Activated CD8-positive, alpha-beta T cell treated with anti-CD3 and anti-CD28 coated beads, Interleukin-2, amount 10 ng/mL, durations not matched to agents 7 days and 5 days (primary cell): Measurements from ENCODE around the gene SH3PXD2A. TPM values are rescaled to one million over a fixed set of nuclear protein-coding genes. Genes with fewer than 3 reads are reported as not detected.

Experiments used
- ATAC-seq: fragments of 150-1000 bp; cut with Tn5 transposase; one replicate; pipeline ENCODE4 v1.10.0; 2021; ENCODE audit warnings: moderate library complexity
- CTCF ChIA-PET: fragments of 350-600 bp; sonication (Branson Sonifier 250); formaldehyde crosslinking; loops from one replicate; lab custom pipeline; 2021; ENCODE audit warnings: antibody characterized with exemption; lab: Charles Lee
- POLR2A ChIA-PET: fragments of 350-600 bp; sonication (Branson Sonifier 250); formaldehyde crosslinking; loops from one replicate; lab custom pipeline; 2021; ENCODE audit warnings: antibody characterized with exemption; lab: Charles Lee
- DNase-seq: peaks from one replicate; pipeline ENCODE4 v3.0.0-alpha.2; 2020
- H3K27ac Mint-ChIP-seq: one replicate; pipeline ENCODE4 v1.8.0; 2021; ENCODE audit warnings: mild to moderate bottlenecking, mixed read lengths
- H3K27me3 Mint-ChIP-seq: one replicate; pipeline ENCODE4 v1.8.0; 2021; ENCODE audit warnings: low read depth, mixed read lengths
- H3K36me3 Mint-ChIP-seq: one replicate; pipeline ENCODE4 v1.8.0; 2021; ENCODE audit warnings: low read depth, mixed read lengths
- H3K4me1 Mint-ChIP-seq: one replicate; pipeline ENCODE4 v1.8.0; 2021; ENCODE audit warnings: low read depth, mixed read lengths
- H3K4me3 Mint-ChIP-seq: one replicate; pipeline ENCODE4 v1.8.0; 2021; ENCODE audit warnings: mild to moderate bottlenecking, mixed read lengths
- H3K9me3 Mint-ChIP-seq: one replicate; pipeline ENCODE4 v1.8.0; 2022; ENCODE audit warnings: mixed read lengths; ENCODE audit not compliant: insufficient read depth
- total RNA-seq, 2 experiments: library from RNA; stranded (reverse); gene quantifications; one replicate each; pipeline ENCODE4 v1.2.3, GENCODE V29; 2021

SH3PXD2A gene
- total RNA-seq, 2 experiments from 2014 or later, result 8.5 to 9.4 TPM

DNA sequence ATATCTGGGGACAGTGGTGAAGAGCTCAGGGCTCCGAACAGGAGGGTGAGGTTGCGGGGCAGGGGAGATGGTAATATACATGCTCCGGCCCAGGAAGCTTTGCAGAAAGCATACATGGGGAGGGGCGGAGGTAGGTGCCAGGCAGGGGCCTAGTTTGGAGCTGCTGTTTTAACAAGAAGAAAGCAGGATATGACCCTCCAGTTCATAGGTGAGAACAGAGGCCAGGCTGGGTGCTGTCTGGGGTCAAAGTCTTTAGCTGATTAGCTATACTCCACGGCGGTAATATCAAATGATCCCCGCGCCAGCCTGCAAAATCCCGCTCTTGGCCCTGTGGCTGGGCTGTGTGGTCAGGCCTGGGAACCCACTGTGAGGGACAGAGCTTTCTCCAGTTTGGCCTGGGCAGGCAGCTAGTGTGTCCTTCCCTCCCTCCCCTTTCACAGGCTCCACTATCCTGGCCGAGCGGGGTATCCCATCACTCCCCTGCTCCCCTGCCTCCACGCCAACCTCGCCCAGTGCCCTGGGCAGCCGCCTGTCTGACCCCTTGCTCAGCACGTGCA is 266.2 kb downstream of the SH3PXD2A start:
- no peaks in the 10 kb centered on the region for H3K9me3 Mint-ChIP-seq
- ChIA-PET POLR2A (no interaction called here), CTCF (interaction anchor here (1.0 to 1.7 kb wide), 3 partner anchors 23 to 97 kb away, joined by 3 to 11 read pairs (median 3); no protein-coding TSS in a partner anchor)
- no peak overlapping the region for H3K27ac Mint-ChIP-seq
- DNase-seq (no peak), ATAC-seq (no peak)
- H3K4me1 Mint-ChIP-seq, result peaks cover 15% of the 10 kb centered on the region
- no peaks in the 10 kb centered on the region for H3K27me3 Mint-ChIP-seq
- H3K36me3 Mint-ChIP-seq, result no peaks in the 10 kb centered on the region
- H3K4me3 Mint-ChIP-seq, result no peak overlapping the region

DNA sequence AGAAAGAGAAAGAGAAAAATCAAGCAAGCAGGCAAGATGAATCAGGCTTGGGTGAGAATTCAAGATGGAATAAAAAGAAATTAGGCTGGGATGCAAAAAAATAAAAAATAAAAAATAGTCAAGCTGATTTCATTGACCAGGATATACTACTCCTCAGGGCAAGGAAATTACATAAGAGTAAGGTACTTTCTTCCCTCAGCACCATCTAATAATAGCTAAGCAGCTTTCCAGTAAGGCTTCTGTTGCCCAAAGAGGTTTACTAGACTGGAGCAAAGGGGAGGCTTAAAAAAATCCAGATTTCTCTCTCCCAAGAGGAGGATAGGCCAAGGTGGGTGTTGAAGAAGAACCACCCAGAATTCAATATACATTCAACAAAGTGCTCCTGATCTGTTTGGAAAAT is 268.3 kb downstream of the SH3PXD2A start:
- DNase-seq (no peak), ATAC-seq (no peak)
- Mint-ChIP-seq H3K9me3 (no peaks in the 10 kb centered on the region), H3K4me3 (no peak overlapping the region), H3K4me1 (peaks cover 26% of the 10 kb centered on the region), H3K27ac (no peak overlapping the region), H3K36me3 (peaks cover 2% of the 10 kb centered on the region), H3K27me3 (peaks cover 6% of the 10 kb centered on the region)
- ChIA-PET POLR2A (no interaction called here), CTCF (interaction anchor here (1.5 to 1.9 kb wide), 2 partner anchors 23 to 99 kb away, joined by 3 to 6 read pairs; no protein-coding TSS in a partner anchor)

DNA sequence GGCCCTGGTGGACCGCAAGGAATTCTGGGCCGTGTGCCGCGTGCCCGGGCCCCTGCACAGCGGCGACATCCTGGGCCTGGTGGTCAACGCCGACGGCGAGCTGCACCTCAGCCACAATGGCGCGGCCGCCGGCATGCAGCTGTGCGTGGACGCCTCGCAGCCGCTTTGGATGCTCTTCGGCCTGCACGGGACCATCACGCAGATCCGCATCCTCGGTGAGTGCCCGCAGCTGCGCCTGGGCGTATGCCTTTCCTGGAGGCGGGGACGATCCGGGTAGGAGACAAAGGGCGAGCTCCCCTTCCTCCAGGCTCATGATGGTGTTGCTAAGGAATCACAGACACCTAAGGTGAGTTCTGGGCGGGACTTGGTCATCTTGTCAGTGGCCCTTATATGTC is 270.4 kb downstream of the SH3PXD2A start:
- DNase-seq (no peak), ATAC-seq (no peak)
- ChIA-PET CTCF (interaction anchor here (1.0 kb wide), 2 partner anchors 8 to 101 kb away, joined by 4 to 5 read pairs; no protein-coding TSS in a partner anchor), POLR2A (no interaction called here)
- Mint-ChIP-seq H3K27ac (peak overlapping the region; percentile 30), H3K27me3 (peaks cover 9% of the 10 kb centered on the region), H3K4me3 (peak overlapping the region; percentile 64), H3K4me1 (peaks cover 26% of the 10 kb centered on the region), H3K36me3 (peaks cover 2% of the 10 kb centered on the region), H3K9me3 (no peaks in the 10 kb centered on the region)

DNA sequence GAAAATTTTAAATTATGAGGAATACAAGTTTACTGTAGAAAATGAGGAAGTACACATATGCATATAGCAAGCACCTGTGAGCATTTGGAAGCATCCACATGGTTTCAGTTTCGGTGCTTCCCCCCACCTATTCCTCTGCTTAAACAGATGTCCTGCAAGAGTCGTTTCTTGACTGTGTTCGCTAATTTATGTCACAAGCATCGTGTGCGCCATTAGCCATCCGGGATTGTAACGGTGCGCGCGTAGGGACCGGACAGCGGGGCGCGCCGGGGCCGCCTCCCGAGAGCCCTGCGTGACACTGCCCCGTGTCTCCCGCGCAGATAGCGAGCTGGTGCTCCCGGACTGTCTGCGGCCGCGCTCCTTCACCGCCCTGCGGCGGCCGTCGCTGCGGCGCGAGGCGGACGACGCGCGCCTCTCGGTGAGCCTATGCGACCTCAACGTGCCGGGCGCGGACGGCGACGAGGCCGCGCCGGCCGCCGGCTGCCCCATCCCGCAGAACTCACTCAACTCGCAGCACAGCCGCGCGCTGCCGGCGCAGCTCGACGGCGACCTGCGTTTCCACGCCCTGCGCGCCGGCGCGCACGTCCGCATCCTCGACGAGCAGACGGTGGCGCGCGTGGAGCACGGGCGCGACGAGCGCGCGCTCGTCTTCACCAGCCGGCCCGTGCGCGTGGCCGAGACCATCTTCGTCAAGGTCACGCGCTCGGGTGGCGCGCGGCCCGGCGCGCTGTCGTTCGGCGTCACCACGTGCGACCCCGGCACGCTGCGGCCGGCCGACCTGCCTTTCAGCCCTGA is 271.0 kb downstream of the SH3PXD2A start:
- Mint-ChIP-seq H3K27me3 (peaks cover 9% of the 10 kb centered on the region), H3K9me3 (no peaks in the 10 kb centered on the region), H3K27ac (peak overlapping the region; percentile 83), H3K4me3 (peak overlapping the region; percentile 86), H3K4me1 (peaks cover 26% of the 10 kb centered on the region), H3K36me3 (peaks cover 2% of the 10 kb centered on the region)
- ATAC-seq (peak; percentile 79), DNase-seq (peak; percentile 80)
- POLR2A ChIA-PET, result no interaction called here
- CTCF ChIA-PET, result interaction anchor here (1.0 to 8.8 kb wide), 3 partner anchors 9 to 102 kb away, joined by 4 to 42 read pairs (median 5); no protein-coding TSS in a partner anchor

DNA sequence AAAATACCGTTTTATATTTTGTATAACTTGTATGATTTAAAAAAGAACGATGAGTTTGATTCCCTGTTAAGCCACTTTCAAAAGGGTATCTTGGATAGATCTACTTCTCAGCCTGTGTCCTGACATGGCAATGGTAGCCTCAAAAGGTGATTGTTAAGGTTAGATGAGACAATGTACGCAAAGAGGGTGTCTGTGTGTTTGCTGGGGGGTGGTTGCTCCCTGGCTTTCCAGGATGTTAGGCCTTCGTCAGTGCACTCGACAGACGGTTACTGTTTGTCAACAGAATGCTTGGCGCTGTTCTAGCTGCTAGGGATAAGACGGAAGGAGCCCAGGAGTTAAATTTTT is 271.5 kb downstream of the SH3PXD2A start:
- ChIA-PET CTCF (interaction anchor here (1.0 to 8.8 kb wide), 3 partner anchors 9 to 102 kb away, joined by 4 to 42 read pairs (median 5); no protein-coding TSS in a partner anchor), POLR2A (no interaction called here)
- Mint-ChIP-seq H3K4me1 (peaks cover 26% of the 10 kb centered on the region), H3K27ac (peak overlapping the region; percentile 83), H3K9me3 (no peaks in the 10 kb centered on the region), H3K36me3 (peaks cover 2% of the 10 kb centered on the region), H3K27me3 (peaks cover 9% of the 10 kb centered on the region), H3K4me3 (peak overlapping the region; percentile 86)
- ATAC-seq, result peak; percentile 20
- DNase-seq, result no peak

DNA sequence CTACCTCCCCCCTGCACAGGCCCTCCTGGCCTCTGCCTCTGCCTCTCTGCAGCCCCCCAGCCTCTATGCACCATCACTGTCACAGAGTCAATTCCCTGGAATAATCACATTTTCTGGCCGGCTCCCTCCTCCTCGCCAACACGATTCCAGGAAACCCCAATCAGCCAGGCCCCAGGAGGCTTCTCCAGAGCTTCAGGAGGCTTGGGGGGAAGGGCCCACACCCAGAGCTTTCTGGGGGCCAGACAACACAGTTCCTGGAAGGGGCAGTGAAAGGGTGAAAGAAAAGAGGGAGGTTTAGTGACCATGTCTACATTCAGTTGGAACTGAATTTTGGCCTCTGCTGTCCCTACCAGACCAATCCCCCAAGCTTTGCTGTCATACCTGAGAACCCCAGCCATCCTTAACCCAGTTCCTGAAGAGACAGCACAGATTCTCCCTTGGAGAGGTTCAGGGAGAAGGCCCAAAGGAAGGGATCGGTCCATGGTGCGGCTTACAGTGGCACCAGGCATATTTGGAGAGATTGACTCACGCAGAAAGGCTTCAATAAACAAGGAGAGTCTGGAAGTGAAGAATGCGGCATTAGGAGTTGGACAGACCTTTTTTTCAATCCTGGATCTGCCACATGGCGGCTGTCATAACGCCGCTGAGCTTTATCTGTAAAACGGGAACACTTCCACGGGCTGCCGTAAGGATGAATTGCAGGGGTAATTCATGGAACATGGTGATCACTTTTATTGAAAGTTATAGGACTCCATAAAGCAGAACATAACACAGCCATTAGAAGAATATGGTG is 272.8 kb downstream of the SH3PXD2A start:
- no peak for ATAC-seq
- Mint-ChIP-seq H3K27me3 (peaks cover 9% of the 10 kb centered on the region), H3K4me3 (no peak overlapping the region), H3K4me1 (peaks cover 22% of the 10 kb centered on the region), H3K9me3 (no peaks in the 10 kb centered on the region), H3K27ac (no peak overlapping the region), H3K36me3 (peaks cover 2% of the 10 kb centered on the region)
- no peak for DNase-seq
- CTCF ChIA-PET, result interaction anchor here (0.6 to 8.8 kb wide), 3 partner anchors 11 to 104 kb away, joined by 3 to 42 read pairs (median 7); no protein-coding TSS in a partner anchor
- POLR2A ChIA-PET, result no interaction called here

DNA sequence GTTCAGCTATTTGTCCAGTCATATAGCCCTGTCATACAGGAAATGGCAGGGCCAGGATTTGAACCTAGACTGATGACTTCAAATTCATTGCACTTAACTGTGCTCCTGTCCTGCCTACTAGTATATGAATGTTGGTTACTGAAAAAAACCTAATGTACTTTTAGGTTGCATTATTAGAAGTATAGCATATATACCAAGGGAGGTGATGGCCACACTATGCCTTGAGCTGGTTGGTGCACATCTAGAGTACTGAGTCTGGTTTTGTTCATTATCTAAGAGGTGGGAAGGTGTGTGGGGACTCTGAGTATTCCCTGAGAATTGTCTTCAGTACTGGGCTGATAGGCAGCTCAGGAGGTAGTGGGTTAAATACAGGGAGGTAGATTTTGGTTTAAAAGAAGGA is 273.9 kb downstream of the SH3PXD2A start:
- Mint-ChIP-seq H3K4me1 (peaks cover 19% of the 10 kb centered on the region), H3K9me3 (no peaks in the 10 kb centered on the region), H3K27ac (no peak overlapping the region), H3K4me3 (no peak overlapping the region), H3K36me3 (peaks cover 2% of the 10 kb centered on the region), H3K27me3 (peaks cover 9% of the 10 kb centered on the region)
- ATAC-seq, result no peak
- POLR2A ChIA-PET, result no interaction called here
- CTCF ChIA-PET, result interaction anchor here (1.8 to 8.8 kb wide), 2 partner anchors 12 to 16 kb away, joined by 7 to 42 read pairs; no protein-coding TSS in a partner anchor
- DNase-seq, result no peak

DNA sequence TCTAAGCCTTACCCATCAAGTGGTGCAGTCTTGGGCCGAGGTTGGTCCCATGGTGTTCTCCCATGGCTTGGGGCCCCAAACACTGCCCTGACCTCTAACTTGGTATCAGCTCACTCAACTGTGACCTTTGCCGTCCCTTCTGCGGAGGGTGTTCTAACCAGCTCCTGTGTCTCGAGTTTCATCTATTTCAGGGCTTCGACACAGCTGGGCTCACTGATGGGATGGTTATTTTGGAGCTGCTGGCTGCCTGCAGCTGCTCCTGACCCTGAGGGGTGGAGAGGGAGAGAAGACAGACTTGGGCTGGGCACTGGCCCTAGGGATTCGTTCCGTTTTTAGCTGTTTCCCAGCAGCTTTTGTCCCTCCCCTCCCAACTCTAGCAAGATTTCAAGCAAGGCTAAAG is 274.9 kb downstream of the SH3PXD2A start:
- CTCF ChIA-PET, result interaction anchor here (8.8 kb wide), 1 partner anchor 15 kb away, joined by 42 read pairs; no protein-coding TSS in a partner anchor
- Mint-ChIP-seq H3K27me3 (peaks cover 9% of the 10 kb centered on the region), H3K4me1 (peaks cover 16% of the 10 kb centered on the region), H3K9me3 (no peaks in the 10 kb centered on the region), H3K36me3 (peaks cover 2% of the 10 kb centered on the region), H3K27ac (no peak overlapping the region), H3K4me3 (no peak overlapping the region)
- no peak for ATAC-seq
- POLR2A ChIA-PET, result interaction anchor here (0.6 kb wide), 1 partner anchor 165 kb away, joined by 3 read pairs; no protein-coding TSS in a partner anchor
- no peak for DNase-seq

DNA sequence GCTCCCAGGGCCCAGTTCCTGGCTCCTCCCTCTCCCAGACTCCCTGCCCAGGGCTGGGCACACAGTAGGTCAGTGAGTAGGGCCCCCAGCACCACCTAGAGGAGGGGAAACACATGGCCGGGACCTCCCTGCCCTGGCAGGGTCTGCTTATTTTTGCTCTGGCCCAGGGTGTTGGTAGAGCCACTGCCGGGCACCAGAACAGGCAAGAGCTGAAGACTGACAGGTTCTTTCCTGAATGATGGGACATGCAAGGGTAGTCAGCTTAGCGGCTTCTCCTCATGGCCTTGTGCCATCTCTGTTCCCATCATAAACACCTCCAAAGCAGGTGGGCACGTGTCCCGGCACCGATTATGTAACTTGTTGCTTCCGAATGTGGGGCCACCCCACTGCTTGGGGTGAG is 275.4 kb downstream of the SH3PXD2A start:
- ATAC-seq (no peak), DNase-seq (no peak)
- Mint-ChIP-seq H3K9me3 (no peaks in the 10 kb centered on the region), H3K4me1 (peaks cover 13% of the 10 kb centered on the region), H3K4me3 (no peak overlapping the region), H3K36me3 (peaks cover 2% of the 10 kb centered on the region), H3K27ac (no peak overlapping the region), H3K27me3 (peaks cover 9% of the 10 kb centered on the region)
- ChIA-PET CTCF (interaction anchor here (1.0 to 8.8 kb wide), 2 partner anchors 15 to 106 kb away, joined by 3 to 42 read pairs; no protein-coding TSS in a partner anchor), POLR2A (interaction anchor here (0.6 kb wide), 1 partner anchor 165 kb away, joined by 3 read pairs; no protein-coding TSS in a partner anchor)

DNA sequence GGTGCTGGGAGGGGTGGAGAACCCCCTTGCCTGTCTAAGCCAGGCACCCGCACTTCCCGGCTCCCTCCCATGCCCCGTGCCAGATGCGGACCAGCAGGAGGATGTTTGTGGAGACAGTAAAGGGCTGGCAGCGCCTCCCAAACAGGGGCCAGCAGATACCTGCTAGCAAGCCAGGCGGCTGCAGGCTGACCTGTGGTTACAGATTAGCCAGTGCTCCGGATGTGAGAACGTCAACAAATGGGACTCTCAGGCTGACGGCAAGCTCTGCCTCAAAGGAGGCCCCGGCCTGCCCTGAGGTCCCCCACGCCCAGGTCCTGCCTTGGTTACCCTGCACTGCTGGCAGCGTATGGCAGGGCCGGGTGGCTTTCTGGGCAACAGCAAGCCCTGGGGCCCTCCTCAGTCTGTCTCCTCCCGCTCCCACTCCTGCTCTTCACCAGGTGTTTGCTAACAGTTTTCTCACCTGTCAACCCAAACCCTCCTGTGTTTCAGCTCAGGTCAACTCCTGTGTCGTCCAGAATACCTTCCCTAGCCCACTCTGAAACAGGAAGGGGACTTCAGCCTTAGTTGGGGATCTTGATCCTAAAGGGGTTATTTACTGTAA is 276.5 kb downstream of the SH3PXD2A start:
- Mint-ChIP-seq H3K36me3 (peaks cover 2% of the 10 kb centered on the region), H3K4me3 (no peak overlapping the region), H3K27ac (no peak overlapping the region), H3K9me3 (no peaks in the 10 kb centered on the region), H3K4me1 (peaks cover 9% of the 10 kb centered on the region), H3K27me3 (peaks cover 8% of the 10 kb centered on the region)
- ChIA-PET POLR2A (interaction anchor here (0.6 kb wide), 1 partner anchor 734 kb away, joined by 3 read pairs; no protein-coding TSS in a partner anchor), CTCF (interaction anchor here (1.0 to 8.8 kb wide), 2 partner anchors 13 to 107 kb away, joined by 3 to 42 read pairs; no protein-coding TSS in a partner anchor)
- no peak for ATAC-seq
- no peak for DNase-seq

DNA sequence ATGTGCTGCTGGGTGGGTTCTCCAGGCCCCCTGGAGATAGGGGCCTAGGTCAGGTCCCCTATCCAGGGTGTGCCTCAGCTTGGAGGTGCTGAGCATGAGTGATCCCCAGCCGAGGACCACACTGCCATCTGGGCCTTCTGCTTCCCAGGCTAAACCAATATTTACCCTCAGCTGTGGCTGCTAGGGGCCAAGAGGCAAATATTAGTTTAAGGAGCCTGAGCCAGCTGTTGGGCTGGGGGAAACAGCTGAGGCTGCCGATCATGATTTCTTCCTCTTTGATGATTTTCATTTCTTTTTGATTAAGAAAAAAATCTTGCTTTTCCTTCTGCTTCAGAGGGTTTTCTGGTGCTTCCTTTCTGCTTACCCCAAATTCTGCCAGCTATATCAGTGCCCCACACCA is 278.5 kb downstream of the SH3PXD2A start:
- H3K27me3 Mint-ChIP-seq, result peaks cover 3% of the 10 kb centered on the region
- no peaks in the 10 kb centered on the region for H3K9me3 Mint-ChIP-seq
- no peak overlapping the region for H3K27ac Mint-ChIP-seq
- POLR2A ChIA-PET, result no interaction called here
- H3K36me3 Mint-ChIP-seq, result no peaks in the 10 kb centered on the region
- no peak overlapping the region for H3K4me3 Mint-ChIP-seq
- CTCF ChIA-PET, result interaction anchor here (8.8 kb wide), 1 partner anchor 11 kb away, joined by 42 read pairs; no protein-coding TSS in a partner anchor
- DNase-seq (no peak), ATAC-seq (no peak)
- H3K4me1 Mint-ChIP-seq, result no peaks in the 10 kb centered on the region
